GM10266 (cell line): ENCODE measurements around the gene TAS1R3.

Experiments
- DNase-seq: peaks from one replicate; pipeline ENCODE4 v3.0.0; 2012; ENCODE audit errors: extremely low spot score
- CTCF ChIP-seq: IDR thresholded peaks from 2 replicates; pipeline ENCODE4 v1.5.1; 2012; ENCODE audit warnings: mild to moderate bottlenecking, low read depth; ENCODE audit not compliant: control insufficient read depth, insufficient read depth; ENCODE audit errors: missing control alignments

TAS1R3 gene

GRCh38 chr1:1331068-1331965 lies at the start of gene TAS1R3:
Gene TAS1R3, plus strand, starts transcription at chr1:1331280. Its CDS starts 66 bp downstream, at chr1:1331346.
- no peak for DNase-seq
- no peak for TF ChIP-seq CTCF

GRCh38 chr1:1281533-1282321 lies 49.4 kb upstream of the TAS1R3 start:
- no peak for TF ChIP-seq CTCF
- no peak for DNase-seq

- no peak for TF ChIP-seq CTCF
Measured at GRCh38 chr1:1282998-1283397, 48.1 kb upstream of the TAS1R3 start.

GRCh38 chr1:1283821-1284220 lies 47.3 kb upstream of the TAS1R3 start:
- peak; percentile 86 for DNase-seq
- peak; percentile 15 for TF ChIP-seq CTCF

More at GRCh38 chr1:1282998-1283397, 48.1 kb upstream of the TAS1R3 start:
- DNase-seq: no peak

GRCh38 chr1:1284221-1285101 lies 46.6 kb upstream of the TAS1R3 start:
- no peak for DNase-seq
- no peak for TF ChIP-seq CTCF

- TF ChIP-seq CTCF: no peak
- no peak for DNase-seq
Measured at GRCh38 chr1:1285102-1285571, 45.9 kb upstream of the TAS1R3 start.
